Heart right ventricle (tissue), 16 donors: ENCODE measurements around the gene TYW3. TPM values are rescaled to one million over a fixed set of nuclear protein-coding genes. Genes with fewer than 3 reads are reported as not detected.
A peak's percentile ranks its signal among the peaks of the same experiment; 100 is the strongest.

Source experiments
- ATAC-seq, 8 donors: fragments of 200-7000 bp; cut with Tn5 transposase; one replicate each; pipeline ENCODE4 v1.9.1; 2020; ENCODE audit warnings: mild to moderate bottlenecking in 8 of 8, moderate library complexity in 8 of 8, moderate number of reproducible peaks in 1 of 8
- DNase-seq, 2 donors: peaks; one replicate each; pipeline ENCODE4 v3.0.0-alpha.2; 2020
- H3K27ac ChIP-seq, 10 donors: fragments of 200-600 bp; sonication (generic) in 2 of 10; one replicate each; pipeline versions ENCODE4 v1.5.0 to v1.8.0; 2020 to 2022; ENCODE audit warnings: mild to moderate bottlenecking in 3 of 10
- H3K27me3 ChIP-seq, 7 donors: fragments of 200-600 bp; one replicate each; pipeline ENCODE4 v1.8.0; 2021 to 2022; ENCODE audit warnings: mild to moderate bottlenecking in 2 of 7
- H3K36me3 ChIP-seq, 9 donors: fragments of 200-600 bp; sonication (generic) in 1 of 9; one replicate each; pipeline versions ENCODE4 v1.5.0 to v1.8.0; 2020 to 2022; ENCODE audit warnings: mild to moderate bottlenecking in 2 of 9
- H3K4me1 ChIP-seq, 9 donors: fragments of 200-600 bp; sonication (generic) in 1 of 9; one replicate each; pipeline versions ENCODE4 v1.5.0 to v1.8.0; 2020 to 2022; ENCODE audit warnings: mild to moderate bottlenecking in 4 of 9
- H3K4me3 ChIP-seq, 10 donors: fragments of 200-600 bp; sonication (generic) in 2 of 10; one replicate each; pipeline versions ENCODE4 v1.5.0 to v1.8.0; 2020 to 2022; ENCODE audit warnings: mild to moderate bottlenecking in 7 of 10, moderate library complexity in 2 of 10
- H3K9me3 ChIP-seq, 11 donors: fragments of 200-600 bp in 10 of 11; sonication (generic) in 2 of 11; one replicate each; pipeline versions ENCODE4 v1.5.0 to v1.8.0; 2013 to 2022; ENCODE audit warnings: mild to moderate bottlenecking in 2 of 11, control low read depth in 1 of 11, moderate library complexity in 1 of 11
- CTCF ChIP-seq, 9 donors: fragments of 200-600 bp; sonication (generic) in 2 of 9; IDR thresholded peaks; one replicate each; pipeline versions ENCODE4 v1.5.0 to v1.8.0; 2021 to 2022; ENCODE audit warnings: antibody characterized with exemption in 9 of 9, mild to moderate bottlenecking in 5 of 9, moderate library complexity in 1 of 9
- WGBS, 2 donors: extraction: QIAGEN DNeasy Blood & Tissue Kit; methylation state at CpG; one replicate each; pipeline ENCODE4 v1.1.7; 2013; ENCODE audit warnings: inconsistent platforms in 1 of 2; 5-methylcytosine and 5-hydroxymethylcytosine counted together
- intact Hi-C, 10 donors: fragments of 100-400 bp; cut with DNase I; formaldehyde crosslinking; loops; one replicate each; pipeline versions ENCODE4 v1.11.1 to v1.14.2; 2022
- polyA plus RNA-seq, 2 donors: library from polyadenylated mRNA; stranded (reverse); fragments of 200-250 nt; gene quantifications; one replicate each; pipeline ENCODE4 v1.2.3, GENCODE V29; 2013
- total RNA-seq, 10 donors: library from RNA; stranded (reverse); fragmentation: NEBNext Ultra II Directional in 3 of 10; extraction: Animal tissue kit (Norgen Biotek cat#: 25700) in 3 of 10; gene quantifications; one replicate each; pipeline versions ENCODE4 v1.2.1 to v1.2.4, GENCODE V29; 2021 to 2023
- donor health status: Arrhythmogenic right ventricular cardiomyopathy.
- donor health status: ischemic (EF 13 %, LVEDD 7.1; RV severe dilation, severe dysfunction).
- donor health status: healthy with polysubstance abuse.
- donor health status: DM: no; HTN: yes; CAD: no.
- donor health status: DM: no; HTN: no; CAD: no.
- donor health status: ischemic (EF 25% LVEDD 6.9; RV normal size, moderate dysfunction).
- donor health status: ischemic (EF 25% LVEDD 5.7; RV mildly dilated, moderate dysfunction).
- donor health status: healthy.
- donor health status: DM: yes; HTN: yes; CAD: no.
- donor health status: Ischemic cardiomyopathy.
- donor health status: ischemic (EF 35%, LVEDD 5.7; RV mildly dilated, moderate dysfunction).
- donor health status: nonischemic (EF 11% LVEDD 7.7; RV severe dilation, severe dysfunction).
- donor health status: DM: yes; HTN: yes; CAD: no.
- donor health status: PGD.
- donor health status: ischemic (EF 29% LVEDD 5.4; RV normal size, mild dysfunction).
- donor health status: nonischemic (EF 23%, LVEDD 6.1; RV moderate dilation, normal function).

TYW3 gene
- total and polyA plus RNA-seq, 12 donors = 9.9 to 32.2 (median 20.3) TPM

- no peak overlapping the region for H3K27ac ChIP-seq
- no peaks in the 10 kb centered on the region for H3K36me3 ChIP-seq
- peak in 1 of 2 donors; percentile 9 for DNase-seq
- no peak for ATAC-seq
- H3K27me3 ChIP-seq = peaks cover 0 to 44% (median 15%) of the 10 kb centered on the region in 7 donors
- no peak overlapping the region for H3K4me3 ChIP-seq
- peak; percentile 52 to 86 (median 75) for TF ChIP-seq CTCF (IDR thresholded peaks at IDR 0.05)
- no peaks in the 10 kb centered on the region for H3K4me1 ChIP-seq
- no peaks in the 10 kb centered on the region for H3K9me3 ChIP-seq
- intact Hi-C loops = loop anchor here in 9 of 10 donors (2.0 to 10.0 kb wide), 5 partner anchors 425 to 433 kb away; no protein-coding TSS in a partner anchor
- WGBS, 2 donors = 27 to 28% methylated on average over 7 of the region's 7 CpGs
Measured at GRCh38 chr1:74771913-74772515, 39.1 kb downstream of the TYW3 start.

DNA sequence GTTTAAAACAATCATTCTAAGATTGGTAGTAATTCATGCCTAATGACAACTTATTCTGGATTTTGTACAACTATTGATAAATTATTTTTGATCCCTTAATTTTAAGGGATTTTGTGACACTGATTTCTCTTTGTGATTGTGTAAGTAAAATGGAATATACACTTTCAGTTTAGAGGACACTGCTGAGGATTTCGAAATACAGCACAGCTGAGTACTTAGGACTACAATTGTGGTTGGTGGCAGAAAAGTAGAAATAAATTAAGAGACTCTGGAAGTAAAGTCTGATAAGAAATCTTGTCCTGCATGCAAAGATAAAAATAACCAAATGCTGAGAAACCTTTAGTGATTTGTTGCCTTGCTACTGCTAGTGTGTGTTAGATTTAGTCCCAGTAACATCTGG, 40.0 kb downstream of the TYW3 start:
- H3K27me3 ChIP-seq = peaks cover 0 to 53% (median 15%) of the 10 kb centered on the region in 7 donors
- no peak for DNase-seq
- no peaks in the 10 kb centered on the region for H3K36me3 ChIP-seq
- no peak overlapping the region for H3K4me3 ChIP-seq
- no peaks in the 10 kb centered on the region for H3K9me3 ChIP-seq
- intact Hi-C loops = loop anchor here in 9 of 10 donors (2.0 to 10.0 kb wide), 5 partner anchors 424 to 432 kb away; no protein-coding TSS in a partner anchor
- H3K4me1 ChIP-seq = no peaks in the 10 kb centered on the region
- H3K27ac ChIP-seq = no peak overlapping the region
- TF ChIP-seq CTCF (IDR thresholded peaks at IDR 0.05) = no peak
- no peak for ATAC-seq
- WGBS, 2 donors = 43 to 61% methylated on average over 1 of the region's 1 CpG

DNA sequence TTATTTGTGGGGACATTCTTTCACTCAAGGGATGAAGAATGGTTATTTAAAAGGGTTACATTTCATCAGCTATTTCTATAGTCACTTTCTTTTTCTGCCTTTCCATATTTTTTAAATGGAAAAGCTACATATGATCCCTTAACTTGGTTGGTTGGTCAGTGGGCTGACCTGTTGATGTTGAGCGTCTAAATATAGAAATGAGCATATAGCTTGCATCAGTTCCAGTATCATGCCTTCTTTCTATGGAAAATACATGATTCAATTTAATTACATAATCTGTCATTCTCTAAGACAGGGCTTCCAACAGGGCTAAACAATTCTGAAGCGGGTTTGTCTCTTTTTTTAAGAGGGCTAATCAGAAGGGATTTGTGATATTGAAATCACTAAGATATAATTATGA, 40.6 kb downstream of the TYW3 start:
- no peaks in the 10 kb centered on the region for H3K9me3 ChIP-seq
- no peak for DNase-seq
- peaks cover 0 to 56% (median 15%) of the 10 kb centered on the region in 7 donors for H3K27me3 ChIP-seq
- ATAC-seq = no peak
- no peaks in the 10 kb centered on the region for H3K36me3 ChIP-seq
- H3K4me1 ChIP-seq = no peaks in the 10 kb centered on the region
- intact Hi-C loops = loop anchor here in 9 of 10 donors (2.0 to 10.0 kb wide), 5 partner anchors 424 to 431 kb away; no protein-coding TSS in a partner anchor
- TF ChIP-seq CTCF (IDR thresholded peaks at IDR 0.05) = no peak
- 69 to 74% methylated on average over 2 of the region's 2 CpGs for WGBS, 2 donors
- H3K27ac ChIP-seq = no peak overlapping the region
- H3K4me3 ChIP-seq = no peak overlapping the region

DNA sequence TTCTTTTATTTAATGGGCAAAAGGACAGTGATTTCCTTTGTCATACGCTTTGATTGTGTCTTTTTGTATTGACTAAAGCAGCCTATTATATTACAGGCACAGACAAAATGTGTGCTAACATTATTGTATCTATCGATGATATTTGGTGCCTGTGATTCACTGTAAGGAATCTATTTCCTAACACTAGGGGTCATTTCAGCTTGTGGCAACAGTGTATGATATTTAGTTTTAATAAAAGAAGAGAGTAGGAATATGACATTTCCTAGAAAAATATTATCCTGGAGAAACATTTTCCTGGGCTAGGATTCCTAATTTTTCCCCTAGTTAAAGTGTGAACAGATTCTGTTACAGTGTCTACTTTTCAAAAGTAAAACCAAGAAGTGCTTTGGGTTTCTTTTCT, 42.8 kb downstream of the TYW3 start:
- intact Hi-C loops = loop anchor here in 1 of 10 donors (10.0 kb wide), 1 partner anchor 429 kb away; no protein-coding TSS in a partner anchor
- 84 to 91% methylated on average over 2 of the region's 2 CpGs for WGBS, 2 donors

More for the DNA sequence above, 42.8 kb downstream of the TYW3 start:
- Histone ChIP-seq H3K36me3 (no peaks in the 10 kb centered on the region), H3K9me3 (no peaks in the 10 kb centered on the region), H3K27ac (no peak overlapping the region), H3K4me3 (no peak overlapping the region), H3K27me3 (peaks cover 0 to 60% (median 15%) of the 10 kb centered on the region in 7 donors), H3K4me1 (no peaks in the 10 kb centered on the region)
- no peak for TF ChIP-seq CTCF (IDR thresholded peaks at IDR 0.05)
- DNase-seq (no peak), ATAC-seq (no peak)
